A549 (cell line): ENCODE data around the gene ZNF597.

Source experiments
- CBX2 ChIP-seq: fragments of 200-600 bp; sonication (generic); IDR thresholded peaks from 2 replicates; pipeline ENCODE4 v1.6.1; 2016; ENCODE audit warnings: low read depth, mild to moderate bottlenecking, borderline replicate concordance
- CTCF ChIP-seq: fragments of >200 bp; sonication (Bioruptor Twin); formaldehyde crosslinking; IDR thresholded peaks from 3 replicates; pipeline ENCODE4 v1.5.1; 2016
- ESRRA ChIP-seq: fragments of 150-350 bp; IDR thresholded peaks from 2 replicates; pipeline ENCODE4 v1.6.1; 2014; ENCODE audit warnings: mild to moderate bottlenecking, low read length, borderline replicate concordance
- JUN ChIP-seq, 2 experiments: fragments of >200 bp; sonication (Bioruptor Twin); formaldehyde crosslinking; IDR thresholded peaks; 2 replicates in 1 of 2; 3 replicates in 1 of 2; pipeline ENCODE4 v1.6.1; 2016 to 2017
- JUNB ChIP-seq: fragments of >200 bp; sonication (Bioruptor Twin); formaldehyde crosslinking; IDR thresholded peaks from 2 replicates; pipeline ENCODE4 v1.6.1; 2016
- KDM5A ChIP-seq: fragments of 200-600 bp; sonication (generic); IDR thresholded peaks from 2 replicates; pipeline ENCODE4 v1.6.1; 2016; ENCODE audit warnings: antibody characterized with exemption, mild to moderate bottlenecking
- MAX ChIP-seq: IDR thresholded peaks from 2 replicates; pipeline ENCODE4 v1.6.1; 2012
- PBX3 ChIP-seq: IDR thresholded peaks from 2 replicates; pipeline ENCODE4 v1.6.1; 2012
- PHF8 ChIP-seq: fragments of 200-600 bp; sonication (generic); IDR thresholded peaks from 2 replicates; pipeline ENCODE4 v1.6.1; 2016; ENCODE audit warnings: low read depth, mild to moderate bottlenecking, antibody characterized with exemption, moderate library complexity, borderline replicate concordance
- POLR2AphosphoS2 ChIP-seq: conservative IDR thresholded peaks from 2 replicates; pipeline ENCODE4 v1.6.1; 2012; ENCODE audit warnings: low read length, improper control_type of control experiment, inconsistent platforms
- ZFP36 ChIP-seq: fragments of 450-650 bp; IDR thresholded peaks from 2 replicates; pipeline ENCODE4 v1.6.1; 2014; ENCODE audit warnings: borderline replicate concordance; ENCODE audit not compliant: partially characterized antibody
- ZNF302 ChIP-seq: fragments of 250-450 bp; sonication (Bioruptor Pico); IDR thresholded peaks from 2 replicates; pipeline ENCODE4 v1.9.0; 2021; ENCODE audit warnings: inconsistent platforms, mild to moderate bottlenecking, moderate library complexity

GRCh38 chr16:3434373-3434772, 8.9 kb downstream of the ZNF597 start:
- TF ChIP-seq CTCF (no peak), MAX (no peak), JUNB (no peak), ESRRA (no peak), PHF8 (no peak), PBX3 (no peak), ZNF302 (CRISPR knock-in tag) (no peak), CBX2 (no peak), POLR2AphosphoS2 (no peak), JUN (IDR thresholded peaks at IDR 0.05) (no peak), KDM5A (no peak), ZFP36 (no peak)
